HL-60 (cell line): Measurements from ENCODE around the gene BIRC3.

Source experiments
- DNase-seq, 2 experiments: peaks; one replicate each; pipeline ENCODE4 v3.0.0-alpha.2; 2010 to 2020; ENCODE audit warnings: low read depth in 1 of 2, low spot score in 1 of 2
- H3K27ac ChIP-seq: fragments of 250-450 bp; sonication (Bioruptor Pico); replicated peaks from 2 replicates; pipeline ENCODE4 v1.5.1; 2020; ENCODE audit warnings: mild to moderate bottlenecking, moderate library complexity
- H3K27me3 ChIP-seq: fragments of 250-450 bp; sonication (Bioruptor Pico); 2 replicates; pipeline ENCODE4 v1.5.1; 2021; ENCODE audit warnings: mild to moderate bottlenecking, moderate library complexity; ENCODE audit not compliant: insufficient read depth, poor library complexity, severe bottlenecking
- H3K4me3 ChIP-seq: replicated peaks from 2 replicates; pipeline ENCODE4 v1.5.1; 2011; ENCODE audit warnings: mild to moderate bottlenecking, control low read depth, low read length; ENCODE audit not compliant: insufficient read depth
- CTCF ChIP-seq: IDR thresholded peaks from one replicate; pipeline ENCODE4 v1.5.1; 2011; ENCODE audit warnings: low read length, control low read depth, inconsistent platforms; ENCODE audit not compliant: insufficient read depth
- GABPA ChIP-seq: IDR thresholded peaks from 2 replicates; pipeline ENCODE4 v1.6.1; 2012; ENCODE audit warnings: low read depth
- POLR2AphosphoS5 ChIP-seq: IDR thresholded peaks from 2 replicates; pipeline ENCODE4 v1.6.1; 2012; ENCODE audit warnings: low read depth
- SPI1 ChIP-seq: IDR thresholded peaks from 2 replicates; pipeline ENCODE4 v1.6.1; 2012; ENCODE audit warnings: low read depth, mild to moderate bottlenecking, borderline replicate concordance
- long read RNA-seq: library from polyadenylated mRNA; unstranded; transcript quantifications from one replicate; pipeline ENCODE4 v2.0.0, GENCODE V29; 2020
- TF ChIP-seq, protein P1 (sequence below): IDR thresholded peaks from 2 replicates; pipeline ENCODE4 v1.6.1; 2012; ENCODE audit warnings: low read depth; ENCODE audit not compliant: insufficient replicate concordance

The BIRC3 gene
- long read RNA-seq: 0 reads

DNA sequence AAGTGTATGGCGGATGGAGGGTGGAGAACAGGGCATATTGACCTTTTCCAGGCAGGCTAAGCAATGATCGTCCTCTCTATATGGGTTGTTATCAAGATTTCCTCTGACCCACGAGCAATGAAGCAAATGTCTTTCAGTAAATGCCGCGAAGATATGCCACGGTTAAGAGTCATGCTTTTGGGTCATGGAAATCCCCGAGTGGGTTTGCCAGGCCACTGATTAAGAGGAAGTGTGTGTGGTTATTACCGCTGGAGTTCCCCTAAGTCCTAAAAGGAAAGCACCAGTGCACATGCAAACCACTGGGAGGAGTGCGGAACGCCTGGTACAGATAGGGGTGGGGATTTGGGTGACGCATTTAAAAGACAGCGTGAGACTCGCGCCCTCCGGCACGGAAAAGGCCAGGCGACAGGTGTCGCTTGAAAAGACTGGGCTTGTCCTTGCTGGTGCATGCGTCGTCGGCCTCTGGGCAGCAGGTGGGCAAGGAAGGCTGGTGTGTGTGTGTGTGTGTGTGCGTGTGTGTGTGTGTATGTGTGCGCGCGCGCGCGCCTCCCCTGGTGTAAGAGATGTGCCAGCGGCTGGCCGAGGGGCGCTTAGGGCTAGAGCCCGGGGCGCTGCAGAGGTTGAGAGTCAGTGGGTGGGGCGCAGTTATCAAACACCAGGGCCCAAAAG, at the start of gene BIRC3:
Gene BIRC3, plus strand, starts transcription at position 386 of the 669 bp plus-strand sequence. CDS start 7,026 bp downstream, outside the sequence.
- peak; percentile 56 to 88 for DNase-seq
- TF ChIP-seq SPI1 (peak; percentile 95), CTCF (no peak)
- H3K27me3 ChIP-seq: no peaks in the 10 kb centered on the region
- peak within 1 kb of the TSS; percentile 70 for H3K4me3 ChIP-seq
- H3K27ac ChIP-seq: peak within 1 kb of the TSS; percentile 52

- DNase-seq: no peak
- Histone ChIP-seq H3K4me3 (no peak overlapping the region), H3K27ac (no peak overlapping the region), H3K27me3 (peaks cover 26% of the 10 kb centered on the region)
- TF ChIP-seq SPI1 (no peak), GABPA (no peak), POLR2AphosphoS5 (no peak), CTCF (no peak)
- TF ChIP-seq, protein P1, sequence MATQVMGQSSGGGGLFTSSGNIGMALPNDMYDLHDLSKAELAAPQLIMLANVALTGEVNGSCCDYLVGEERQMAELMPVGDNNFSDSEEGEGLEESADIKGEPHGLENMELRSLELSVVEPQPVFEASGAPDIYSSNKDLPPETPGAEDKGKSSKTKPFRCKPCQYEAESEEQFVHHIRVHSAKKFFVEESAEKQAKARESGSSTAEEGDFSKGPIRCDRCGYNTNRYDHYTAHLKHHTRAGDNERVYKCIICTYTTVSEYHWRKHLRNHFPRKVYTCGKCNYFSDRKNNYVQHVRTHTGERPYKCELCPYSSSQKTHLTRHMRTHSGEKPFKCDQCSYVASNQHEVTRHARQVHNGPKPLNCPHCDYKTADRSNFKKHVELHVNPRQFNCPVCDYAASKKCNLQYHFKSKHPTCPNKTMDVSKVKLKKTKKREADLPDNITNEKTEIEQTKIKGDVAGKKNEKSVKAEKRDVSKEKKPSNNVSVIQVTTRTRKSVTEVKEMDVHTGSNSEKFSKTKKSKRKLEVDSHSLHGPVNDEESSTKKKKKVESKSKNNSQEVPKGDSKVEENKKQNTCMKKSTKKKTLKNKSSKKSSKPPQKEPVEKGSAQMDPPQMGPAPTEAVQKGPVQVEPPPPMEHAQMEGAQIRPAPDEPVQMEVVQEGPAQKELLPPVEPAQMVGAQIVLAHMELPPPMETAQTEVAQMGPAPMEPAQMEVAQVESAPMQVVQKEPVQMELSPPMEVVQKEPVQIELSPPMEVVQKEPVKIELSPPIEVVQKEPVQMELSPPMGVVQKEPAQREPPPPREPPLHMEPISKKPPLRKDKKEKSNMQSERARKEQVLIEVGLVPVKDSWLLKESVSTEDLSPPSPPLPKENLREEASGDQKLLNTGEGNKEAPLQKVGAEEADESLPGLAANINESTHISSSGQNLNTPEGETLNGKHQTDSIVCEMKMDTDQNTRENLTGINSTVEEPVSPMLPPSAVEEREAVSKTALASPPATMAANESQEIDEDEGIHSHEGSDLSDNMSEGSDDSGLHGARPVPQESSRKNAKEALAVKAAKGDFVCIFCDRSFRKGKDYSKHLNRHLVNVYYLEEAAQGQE: no peak
Measured at GRCh38 chr11:102267609-102268008, 49.7 kb upstream of the BIRC3 start.

- TF ChIP-seq CTCF (no peak), POLR2AphosphoS5 (no peak), GABPA (no peak), SPI1 (no peak)
- TF ChIP-seq, protein P1: no peak
- no peak overlapping the region for H3K27ac ChIP-seq
- H3K27me3 ChIP-seq: peaks cover 26% of the 10 kb centered on the region
- peak overlapping the region; percentile 17 for H3K4me3 ChIP-seq
- peak in 1 of 2 experiments; percentile 39 for DNase-seq
Measured at GRCh38 chr11:102268083-102268984, 49.0 kb upstream of the BIRC3 start.
